Mesenteric fat pad (tissue), 1 donor: ENCODE measurements around the gene TM4SF1. TPM values are rescaled to one million over a fixed set of nuclear protein-coding genes. Genes with fewer than 3 reads are reported as not detected.
"Not testable (repeated sequence)": the region's sequence is repeated elsewhere in the genome, so short reads cannot be mapped to it uniquely, and the experiment has no call there.

Source experiments
- DNase-seq: peaks from one replicate; pipeline ENCODE4 v3.0.0-alpha.2; 2020; ENCODE audit warnings: low spot score
- total RNA-seq: library from RNA; stranded (reverse); fragmentation: NEBNext Ultra II Directional; extraction: Animal tissue kit (Norgen Biotek cat#: 25700); gene quantifications from one replicate; pipeline ENCODE4 v1.2.1, GENCODE V29; 2021
- donor health status: DM: yes; HTN: yes; CAD: no.

Gene TM4SF1
- total RNA-seq, 1 donor from 2014 or later, result 87.8 TPM

GRCh38 chr3:149395107-149396089 lies 17.9 kb upstream of the TM4SF1 start:
- DNase-seq, result no peak

- no peak for DNase-seq
Observed at GRCh38 chr3:149393345-149394160, 16.1 kb upstream of the TM4SF1 start.

GRCh38 chr3:149391960-149392359 lies 14.5 kb upstream of the TM4SF1 start:
- DNase-seq, result no peak

GRCh38 chr3:149390772-149391212 lies 13.3 kb upstream of the TM4SF1 start:
- no peak for DNase-seq

- DNase-seq, result no peak
Observed at GRCh38 chr3:149390294-149390693, 12.8 kb upstream of the TM4SF1 start.

GRCh38 chr3:149388531-149389417 lies 11.3 kb upstream of the TM4SF1 start:
- DNase-seq, result no peak

- no peak for DNase-seq
Observed at GRCh38 chr3:149388001-149388440, 10.6 kb upstream of the TM4SF1 start.

- no peak for DNase-seq
Observed at GRCh38 chr3:149386299-149386606, 8.8 kb upstream of the TM4SF1 start.

GRCh38 chr3:149385617-149386298 lies 8.3 kb upstream of the TM4SF1 start:
- no peak for DNase-seq

GRCh38 chr3:149384911-149385321 lies 7.5 kb upstream of the TM4SF1 start:
- DNase-seq, result no peak

- DNase-seq, result no peak
Observed at GRCh38 chr3:149384167-149384566, 6.7 kb upstream of the TM4SF1 start.

- DNase-seq, result no peak
Observed at GRCh38 chr3:149383703-149384102, 6.3 kb upstream of the TM4SF1 start.

GRCh38 chr3:149382518-149382917 lies 5.1 kb upstream of the TM4SF1 start:
- no peak for DNase-seq

GRCh38 chr3:149382101-149382467 lies 4.6 kb upstream of the TM4SF1 start:
- DNase-seq, result no peak

GRCh38 chr3:149381173-149382100 lies 4.0 kb upstream of the TM4SF1 start:
- DNase-seq, result no peak

- DNase-seq, result not testable (repeated sequence)
Observed at GRCh38 chr3:149380220-149380619, 2.8 kb upstream of the TM4SF1 start.

- no peak for DNase-seq
Observed at GRCh38 chr3:149378478-149379309, 1.2 kb upstream of the TM4SF1 start.

GRCh38 chr3:149376718-149377407 lies 586 bp downstream of the TM4SF1 start:
- DNase-seq, result no peak
